Endothelial cell of umbilical vein (primary cell): ENCODE data around the gene MED1.

Source experiments
- EZH2 ChIP-seq: IDR thresholded peaks from 2 replicates; pipeline ENCODE4 v1.6.1; 2012; ENCODE audit warnings: borderline replicate concordance, low read depth, mild to moderate bottlenecking, moderate library complexity, low read length, inconsistent platforms; ENCODE audit not compliant: severe bottlenecking
- FOS ChIP-seq: IDR thresholded peaks from 2 replicates; pipeline ENCODE4 v1.6.1; 2011; ENCODE audit warnings: mild to moderate bottlenecking, low read length, moderate library complexity, borderline replicate concordance; ENCODE audit not compliant: insufficient read depth
- GATA2 ChIP-seq: IDR thresholded peaks from 2 replicates; pipeline ENCODE4 v1.7.0; 2011; ENCODE audit warnings: low read depth, mild to moderate bottlenecking, moderate library complexity, mixed read lengths, low read length; ENCODE audit not compliant: insufficient read length, insufficient read depth
- JUN ChIP-seq: IDR thresholded peaks from 2 replicates; pipeline ENCODE4 v1.6.1; 2011; ENCODE audit warnings: borderline replicate concordance, low read depth; ENCODE audit not compliant: insufficient read length, insufficient read depth
- MYC ChIP-seq: IDR thresholded peaks from one replicate; pipeline ENCODE4 v1.6.1; 2011; ENCODE audit warnings: mild to moderate bottlenecking, low read depth, low read length
- POLR2A ChIP-seq: IDR thresholded peaks from 2 replicates; pipeline ENCODE4 v1.6.1; 2012; ENCODE audit warnings: low read depth, mild to moderate bottlenecking, control low read depth, low read length
- POLR2AphosphoS5 ChIP-seq: IDR thresholded peaks from 2 replicates; pipeline ENCODE4 v1.6.1; 2012; ENCODE audit warnings: low read depth, mild to moderate bottlenecking, control low read depth, low read length, moderate library complexity; ENCODE audit not compliant: insufficient read depth
- TF ChIP-seq, protein P1 (sequence below), 2 donors: IDR thresholded peaks; 1 replicate in 1 of 2; 2 replicates in 1 of 2; pipeline ENCODE4 v1.5.1; 2011; ENCODE audit warnings: low read length in 2 of 2, mild to moderate bottlenecking in 2 of 2, moderate library complexity in 2 of 2, control low read depth in 1 of 2, inconsistent platforms in 1 of 2, low read depth in 1 of 2; ENCODE audit not compliant: insufficient read depth in 1 of 2; ENCODE audit errors: extremely low read depth in 1 of 2
- TF ChIP-seq, protein P2 (sequence below): IDR thresholded peaks from 2 replicates; pipeline ENCODE4 v1.6.1; 2011; ENCODE audit not compliant: insufficient read depth, insufficient read length

DNA sequence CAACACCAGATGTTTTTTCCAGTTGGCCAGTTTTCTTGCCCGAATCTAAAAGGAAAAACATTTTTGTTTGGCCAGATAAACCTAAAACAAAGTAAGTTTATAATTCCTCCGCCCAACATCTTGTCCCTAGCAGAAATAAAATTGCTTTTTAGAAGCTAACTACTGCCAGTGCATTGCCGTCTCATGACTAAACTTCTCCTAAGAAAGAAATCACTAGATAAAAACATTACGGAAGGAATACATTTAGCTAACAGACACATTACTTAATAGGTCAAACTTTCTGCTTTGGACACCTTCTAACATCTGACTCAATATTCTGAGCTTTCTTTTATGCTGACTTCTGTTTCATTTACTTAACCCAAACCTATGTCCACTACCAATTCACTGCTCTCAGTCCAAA, 85.8 kb downstream of the MED1 start:
- TF ChIP-seq, protein P1, sequence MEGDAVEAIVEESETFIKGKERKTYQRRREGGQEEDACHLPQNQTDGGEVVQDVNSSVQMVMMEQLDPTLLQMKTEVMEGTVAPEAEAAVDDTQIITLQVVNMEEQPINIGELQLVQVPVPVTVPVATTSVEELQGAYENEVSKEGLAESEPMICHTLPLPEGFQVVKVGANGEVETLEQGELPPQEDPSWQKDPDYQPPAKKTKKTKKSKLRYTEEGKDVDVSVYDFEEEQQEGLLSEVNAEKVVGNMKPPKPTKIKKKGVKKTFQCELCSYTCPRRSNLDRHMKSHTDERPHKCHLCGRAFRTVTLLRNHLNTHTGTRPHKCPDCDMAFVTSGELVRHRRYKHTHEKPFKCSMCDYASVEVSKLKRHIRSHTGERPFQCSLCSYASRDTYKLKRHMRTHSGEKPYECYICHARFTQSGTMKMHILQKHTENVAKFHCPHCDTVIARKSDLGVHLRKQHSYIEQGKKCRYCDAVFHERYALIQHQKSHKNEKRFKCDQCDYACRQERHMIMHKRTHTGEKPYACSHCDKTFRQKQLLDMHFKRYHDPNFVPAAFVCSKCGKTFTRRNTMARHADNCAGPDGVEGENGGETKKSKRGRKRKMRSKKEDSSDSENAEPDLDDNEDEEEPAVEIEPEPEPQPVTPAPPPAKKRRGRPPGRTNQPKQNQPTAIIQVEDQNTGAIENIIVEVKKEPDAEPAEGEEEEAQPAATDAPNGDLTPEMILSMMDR (IDR thresholded peaks at IDR 0.05; ENCODE audit: extremely low read depth in 1 of 2, insufficient read depth in 1 of 2, low read depth in 1 of 2, low read length in 2 of 2): no peak
- TF ChIP-seq EZH2 (no peak), POLR2A (no peak), POLR2AphosphoS5 (no peak), JUN (no peak), GATA2 (no peak), MYC (no peak), FOS (no peak)
- TF ChIP-seq, protein P2, sequence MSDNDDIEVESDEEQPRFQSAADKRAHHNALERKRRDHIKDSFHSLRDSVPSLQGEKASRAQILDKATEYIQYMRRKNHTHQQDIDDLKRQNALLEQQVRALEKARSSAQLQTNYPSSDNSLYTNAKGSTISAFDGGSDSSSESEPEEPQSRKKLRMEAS: no peak
